Right lobe of liver (tissue), 6 donors: ENCODE data around the gene VPS8. TPM values are rescaled to one million over a fixed set of nuclear protein-coding genes. Genes with fewer than 3 reads are reported as not detected.

Experiments
- ATAC-seq, 4 donors: fragments of 200-7000 bp; cut with Tn5 transposase; one replicate each; pipeline ENCODE4 v1.9.1; 2020; ENCODE audit warnings: mild to moderate bottlenecking in 4 of 4, moderate library complexity in 4 of 4
- DNase-seq, 3 donors: peaks; one replicate each; pipeline ENCODE4 v3.0.0-alpha.2; 2020
- H3K27ac ChIP-seq, 3 donors: fragments of 200-600 bp; one replicate each; pipeline ENCODE4 v1.8.0; 2022
- H3K27me3 ChIP-seq, 2 donors: fragments of 200-600 bp; one replicate each; pipeline ENCODE4 v1.8.0; 2022
- H3K36me3 ChIP-seq, 4 donors: fragments of 200-600 bp; sonication (generic) in 1 of 4; one replicate each; pipeline versions ENCODE4 v1.5.1 to v1.8.0; 2017 to 2022; ENCODE audit warnings: control low read depth in 1 of 4
- H3K4me1 ChIP-seq, 4 donors: fragments of 200-600 bp; sonication (generic) in 1 of 4; one replicate each; pipeline versions ENCODE4 v1.5.1 to v1.8.0; 2017 to 2022; ENCODE audit warnings: control low read depth in 1 of 4
- H3K4me3 ChIP-seq, 3 donors: fragments of 200-600 bp; one replicate each; pipeline ENCODE4 v1.8.0; 2022
- H3K9me3 ChIP-seq, 4 donors: fragments of 200-600 bp; sonication (generic) in 1 of 4; one replicate each; pipeline versions ENCODE4 v1.5.1 to v1.8.0; 2017 to 2022; ENCODE audit warnings: control low read depth in 1 of 4
- POLR2A ChIP-seq: fragments of 450-650 bp; IDR thresholded peaks from one replicate; pipeline ENCODE4 v1.6.1; 2017; ENCODE audit warnings: antibody characterized with exemption, mild to moderate bottlenecking
- WGBS: methylation state at CpG from one replicate; pipeline ENCODE4 v1.1.6; 2018; ENCODE audit warnings: low coverage, low lambda C conversion rate; ENCODE audit not compliant: insufficient coverage; ENCODE audit errors: missing lambda C conversion rate; 5-methylcytosine and 5-hydroxymethylcytosine counted together
- intact Hi-C, 2 donors: fragments of 100-400 bp; cut with DNase I; formaldehyde crosslinking; loops; one replicate each; pipeline versions ENCODE4 v1.11.2 to v1.14.1; 2022
- total RNA-seq, 6 experiments: library from RNA; depleted of rRNA in 2 of 6; stranded (reverse); fragments of >200 nt in 2 of 6; fragmentation: NEBNext Ultra II Directional in 3 of 6; extraction: Animal tissue kit (Norgen Biotek cat#: 25700) in 3 of 6; gene quantifications; one replicate each; pipeline versions ENCODE4 v1.1.0 to v1.2.4, GENCODE V29; 2016 to 2023
- TF ChIP-seq, protein P1 (sequence below), 4 donors: fragments of 200-600 bp in 3 of 4; fragments of 450-650 bp in 1 of 4; IDR thresholded peaks; one replicate each; pipeline versions ENCODE4 v1.5.1 to v1.8.0; 2016 to 2022; ENCODE audit warnings: antibody characterized with exemption in 4 of 4, mild to moderate bottlenecking in 2 of 4
- donor health status: DM: no; HTN: yes; CAD: no.
- donor health status: DM: no; HTN: no; CAD: no.
- donor health status: DM: no; HTN: no; CAD: no.
- donor health status: DM: no; HTN: yes; CAD: no.
- donor health status: DM: no; HTN: yes; CAD: no.

Gene VPS8
- total RNA-seq, 6 experiments from 2014 or later, result 20.4 to 24.5 (median 21.3) TPM

- ATAC-seq (no peak), DNase-seq (no peak)
- intact Hi-C loops, result no loop called here
- no peaks in the 10 kb centered on the region for H3K9me3 ChIP-seq
- H3K36me3 ChIP-seq, result peaks cover 0 to 4% (median 0%) of the 10 kb centered on the region in 4 donors
- no peak overlapping the region for H3K4me3 ChIP-seq
- no peaks in the 10 kb centered on the region for H3K27me3 ChIP-seq
- H3K27ac ChIP-seq, result no peak overlapping the region
- WGBS, result 100% methylated on average over 2 of the region's 2 CpGs
- TF ChIP-seq POLR2A, result no peak
- TF ChIP-seq, protein P1, sequence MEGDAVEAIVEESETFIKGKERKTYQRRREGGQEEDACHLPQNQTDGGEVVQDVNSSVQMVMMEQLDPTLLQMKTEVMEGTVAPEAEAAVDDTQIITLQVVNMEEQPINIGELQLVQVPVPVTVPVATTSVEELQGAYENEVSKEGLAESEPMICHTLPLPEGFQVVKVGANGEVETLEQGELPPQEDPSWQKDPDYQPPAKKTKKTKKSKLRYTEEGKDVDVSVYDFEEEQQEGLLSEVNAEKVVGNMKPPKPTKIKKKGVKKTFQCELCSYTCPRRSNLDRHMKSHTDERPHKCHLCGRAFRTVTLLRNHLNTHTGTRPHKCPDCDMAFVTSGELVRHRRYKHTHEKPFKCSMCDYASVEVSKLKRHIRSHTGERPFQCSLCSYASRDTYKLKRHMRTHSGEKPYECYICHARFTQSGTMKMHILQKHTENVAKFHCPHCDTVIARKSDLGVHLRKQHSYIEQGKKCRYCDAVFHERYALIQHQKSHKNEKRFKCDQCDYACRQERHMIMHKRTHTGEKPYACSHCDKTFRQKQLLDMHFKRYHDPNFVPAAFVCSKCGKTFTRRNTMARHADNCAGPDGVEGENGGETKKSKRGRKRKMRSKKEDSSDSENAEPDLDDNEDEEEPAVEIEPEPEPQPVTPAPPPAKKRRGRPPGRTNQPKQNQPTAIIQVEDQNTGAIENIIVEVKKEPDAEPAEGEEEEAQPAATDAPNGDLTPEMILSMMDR (IDR thresholded peaks at IDR 0.05), result no peak
- H3K4me1 ChIP-seq, result no peaks in the 10 kb centered on the region
Measured at GRCh38 chr3:184880276-184881019, 68.5 kb downstream of the VPS8 start.

GRCh38 chr3:184884359-184885017 lies 72.5 kb downstream of the VPS8 start:
- WGBS, result 88% methylated on average over 1 of the region's 1 CpG
- Histone ChIP-seq H3K27me3 (no peaks in the 10 kb centered on the region), H3K4me3 (no peak overlapping the region), H3K27ac (no peak overlapping the region), H3K4me1 (no peaks in the 10 kb centered on the region), H3K36me3 (peaks cover 0 to 14% (median 2%) of the 10 kb centered on the region in 4 donors), H3K9me3 (no peaks in the 10 kb centered on the region)
- DNase-seq, result no peak
- intact Hi-C loops, result no loop called here
- TF ChIP-seq POLR2A, result no peak
- TF ChIP-seq, protein P1 (IDR thresholded peaks at IDR 0.05), result no peak
- no peak for ATAC-seq

GRCh38 chr3:184885112-184885511 lies 73.1 kb downstream of the VPS8 start:
- peaks cover 0 to 14% (median 2%) of the 10 kb centered on the region in 4 donors for H3K36me3 ChIP-seq
- TF ChIP-seq, protein P1 (IDR thresholded peaks at IDR 0.05), result no peak
- TF ChIP-seq POLR2A, result no peak
- WGBS, result 72% methylated on average over 4 of the region's 4 CpGs
- DNase-seq (no peak), ATAC-seq (no peak)
- no peaks in the 10 kb centered on the region for H3K4me1 ChIP-seq
- H3K4me3 ChIP-seq, result no peak overlapping the region
- H3K9me3 ChIP-seq, result no peaks in the 10 kb centered on the region
- intact Hi-C loops, result no loop called here
- no peak overlapping the region for H3K27ac ChIP-seq
- no peaks in the 10 kb centered on the region for H3K27me3 ChIP-seq

DNA sequence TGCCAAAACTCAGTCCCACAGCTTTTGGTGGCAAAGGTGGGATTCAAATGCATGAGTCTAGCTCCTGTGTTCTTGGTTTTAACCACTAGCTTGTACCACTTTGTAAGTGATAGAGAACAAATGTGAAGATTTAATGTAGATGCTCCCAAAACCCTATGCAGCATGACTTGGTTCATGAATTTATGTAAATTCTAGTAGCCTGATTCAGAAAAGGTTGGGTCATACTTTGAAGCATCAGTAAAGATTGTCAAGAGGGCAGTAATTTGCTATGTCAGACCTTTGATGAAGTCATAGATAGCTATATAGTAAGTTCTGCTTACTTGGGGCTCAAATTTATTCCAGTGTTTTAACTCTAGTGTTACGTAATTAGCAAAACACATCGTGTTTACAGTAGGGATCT lies 75.6 kb downstream of the VPS8 start:
- 76% methylated on average over 2 of the region's 2 CpGs for WGBS
- DNase-seq (no peak), ATAC-seq (no peak)
- H3K27me3 ChIP-seq, result no peaks in the 10 kb centered on the region
- TF ChIP-seq, protein P1 (IDR thresholded peaks at IDR 0.05), result no peak
- no peak for TF ChIP-seq POLR2A
- H3K4me3 ChIP-seq, result no peak overlapping the region
- H3K9me3 ChIP-seq, result no peaks in the 10 kb centered on the region
- H3K4me1 ChIP-seq, result no peaks in the 10 kb centered on the region
- peaks cover 0 to 14% (median 2%) of the 10 kb centered on the region in 4 donors for H3K36me3 ChIP-seq
- H3K27ac ChIP-seq, result no peak overlapping the region
- intact Hi-C loops, result no loop called here
